Measurements from ENCODE around the gene CFAP69. TPM values are rescaled to one million over a fixed set of nuclear protein-coding genes. Genes with fewer than 3 reads are reported as not detected.

Gene CFAP69
- total and polyA plus RNA-seq, 2 donors (not counting 1 experiment from before 2014, with no cell fraction given), result 0.10 to 0.15 TPM

- no peak overlapping the region for H3K4me2 ChIP-seq (replicated peaks; ENCODE audit: low read depth, low read length, poor library complexity, severe bottlenecking)
- no peak overlapping the region for H2AFZ ChIP-seq (ENCODE audit: insufficient read depth, low read depth, low read length, poor library complexity, severe bottlenecking)
- H3K27me3 ChIP-seq (replicated peaks in 1 of 4; ENCODE audit: control extremely low read depth in 1 of 4, control insufficient read depth in 3 of 4, insufficient read depth in 4 of 4, low read length in 3 of 4), result no peaks in the 10 kb centered on the region
- no peaks in the 10 kb centered on the region for H3K9me3 Mint-ChIP-seq (ENCODE audit: insufficient read depth)
- no peak overlapping the region for H3K4me3 Mint-ChIP-seq
- WGBS (ENCODE audit: insufficient coverage), result no CpG with 5 or more reads among the region's 2 CpGs
- no peaks in the 10 kb centered on the region for H4K20me1 ChIP-seq (ENCODE audit: control insufficient read depth, insufficient read depth, low read length, poor library complexity, severe bottlenecking)
- H3K4me1 ChIP-seq (ENCODE audit: control insufficient read depth in 2 of 2, insufficient read depth in 2 of 2, low read length in 2 of 2), result no peaks in the 10 kb centered on the region
- intact Hi-C loops (cut with micrococcal nuclease), result no loop called here
- DNase-seq (no peak), ATAC-seq (ENCODE audit: low read depth) (no peak)
- peaks cover 8% of the 10 kb centered on the region for H3K27me3 Mint-ChIP-seq
- no peak overlapping the region for H3K9ac ChIP-seq (ENCODE audit: low read length)
- CTCF ChIA-PET, result interaction anchor here (1.0 kb wide), 1 partner anchor 160 kb away, joined by 3 read pairs; no protein-coding TSS in a partner anchor
- H3K79me2 ChIP-seq (ENCODE audit: control insufficient read depth, insufficient read depth, low read length), result no peaks in the 10 kb centered on the region
- no peak overlapping the region for H3K27ac ChIP-seq (ENCODE audit: low read length in 2 of 2)
- no peaks in the 10 kb centered on the region for H3K9me3 ChIP-seq (ENCODE audit: control extremely low read depth in 1 of 3, control insufficient read depth in 2 of 3, insufficient read depth in 1 of 3, low read length in 2 of 3)
- POLR2A ChIA-PET, result no interaction called here
- no peak overlapping the region for H3K4me3 ChIP-seq (ENCODE audit: control extremely low read depth in 1 of 5, extremely low read depth in 1 of 5, insufficient read depth in 1 of 5, low read depth in 2 of 5, low read length in 4 of 5)
- no peak overlapping the region for H3K27ac Mint-ChIP-seq
- H3K4me1 Mint-ChIP-seq, result no peaks in the 10 kb centered on the region
- H3K36me3 ChIP-seq (replicated peaks in 1 of 2; ENCODE audit: control extremely low read depth in 1 of 2, control insufficient read depth in 1 of 2, extremely low read depth in 1 of 2, insufficient read depth in 2 of 2, low read length in 1 of 2), result no peaks in the 10 kb centered on the region
- TF ChIP-seq EZH2 (IDR thresholded peaks at IDR 0.05; ENCODE audit: borderline replicate concordance, insufficient read depth, low read depth, low read length, poor library complexity, severe bottlenecking) (no peak), CTCF (IDR thresholded peaks at IDR 0.05) (no peak)
These were observed 25.6 kb downstream of the CFAP69 start for GRCh38 chr7:90270431-90271178.

DNA sequence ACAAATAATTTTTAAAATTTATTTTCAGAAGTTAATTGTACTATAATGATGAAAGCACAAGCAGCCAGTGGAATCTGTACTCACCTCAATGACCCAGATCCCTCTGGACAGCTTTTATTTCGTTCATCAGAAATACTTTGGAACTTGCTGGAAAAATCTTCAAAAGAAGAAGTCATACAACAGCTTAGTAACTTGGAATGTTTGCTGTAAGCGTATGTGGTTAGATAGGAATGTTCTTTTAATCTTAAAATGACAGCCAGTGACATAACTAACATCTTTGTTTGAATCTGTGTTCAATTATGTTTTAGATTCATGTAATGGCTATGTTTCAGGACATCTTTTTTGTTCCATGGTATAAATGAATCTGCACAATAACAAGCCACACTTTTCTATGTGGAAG is 26.8 kb downstream of the CFAP69 start:
- Histone ChIP-seq H3K9me3 (ENCODE audit: control extremely low read depth in 1 of 3, control insufficient read depth in 2 of 3, insufficient read depth in 1 of 3, low read length in 2 of 3) (no peaks in the 10 kb centered on the region), H3K36me3 (replicated peaks in 1 of 2; ENCODE audit: control extremely low read depth in 1 of 2, control insufficient read depth in 1 of 2, extremely low read depth in 1 of 2, insufficient read depth in 2 of 2, low read length in 1 of 2) (no peaks in the 10 kb centered on the region), H3K4me3 (ENCODE audit: control extremely low read depth in 1 of 5, extremely low read depth in 1 of 5, insufficient read depth in 1 of 5, low read depth in 2 of 5, low read length in 4 of 5) (no peak overlapping the region), H4K20me1 (ENCODE audit: control insufficient read depth, insufficient read depth, low read length, poor library complexity, severe bottlenecking) (no peaks in the 10 kb centered on the region), H3K27ac (ENCODE audit: low read length in 2 of 2) (no peak overlapping the region), H3K4me2 (replicated peaks; ENCODE audit: low read depth, low read length, poor library complexity, severe bottlenecking) (no peak overlapping the region), H3K9ac (ENCODE audit: low read length) (no peak overlapping the region), H3K79me2 (ENCODE audit: control insufficient read depth, insufficient read depth, low read length) (no peaks in the 10 kb centered on the region), H3K27me3 (replicated peaks in 1 of 4; ENCODE audit: control extremely low read depth in 1 of 4, control insufficient read depth in 3 of 4, insufficient read depth in 4 of 4, low read length in 3 of 4) (no peaks in the 10 kb centered on the region), H3K4me1 (ENCODE audit: control insufficient read depth in 2 of 2, insufficient read depth in 2 of 2, low read length in 2 of 2) (no peaks in the 10 kb centered on the region), H2AFZ (ENCODE audit: insufficient read depth, low read depth, low read length, poor library complexity, severe bottlenecking) (no peak overlapping the region)
- CTCF ChIA-PET, result no interaction called here
- ATAC-seq (ENCODE audit: low read depth) (no peak), DNase-seq (no peak)
- POLR2A ChIA-PET, result no interaction called here
- peaks cover 8% of the 10 kb centered on the region for H3K27me3 Mint-ChIP-seq
- WGBS (ENCODE audit: insufficient coverage), result 100% methylated on average over 1 of the region's 2 CpGs
- intact Hi-C loops (cut with micrococcal nuclease), result no loop called here
- H3K9me3 Mint-ChIP-seq (ENCODE audit: insufficient read depth), result no peaks in the 10 kb centered on the region
- no peaks in the 10 kb centered on the region for H3K4me1 Mint-ChIP-seq
- H3K4me3 Mint-ChIP-seq, result no peak overlapping the region
- TF ChIP-seq EZH2 (IDR thresholded peaks at IDR 0.05; ENCODE audit: borderline replicate concordance, insufficient read depth, low read depth, low read length, poor library complexity, severe bottlenecking) (no peak), CTCF (IDR thresholded peaks at IDR 0.05) (no peak)
- no peak overlapping the region for H3K27ac Mint-ChIP-seq
